NOMO-1 treated with dmso at 0.1 percent for 144 hours (cell line): ENCODE measurements around the gene WIPF3.

Experiments
- DNase-seq: peaks from one replicate; lab custom pipeline; 2025; ENCODE audit not compliant: unreplicated experiment; lab: John Stamatoyannopoulos, UW

WIPF3 gene

GRCh38 chr7:29809533-29810155 lies 3.3 kb downstream of the WIPF3 start:
- no peak for DNase-seq

GRCh38 chr7:29810297-29810696 lies 4.0 kb downstream of the WIPF3 start:
- no peak for DNase-seq

GRCh38 chr7:29810813-29811482 lies 4.6 kb downstream of the WIPF3 start:
- no peak for DNase-seq

GRCh38 chr7:29811586-29811985 lies 5.3 kb downstream of the WIPF3 start:
- DNase-seq = no peak

GRCh38 chr7:29812185-29812876 lies 6.0 kb downstream of the WIPF3 start:
- DNase-seq = no peak

GRCh38 chr7:29815181-29816105 lies 9.1 kb downstream of the WIPF3 start:
- no peak for DNase-seq

- DNase-seq = no peak
Measured at GRCh38 chr7:29818308-29818707, 12.0 kb downstream of the WIPF3 start.

GRCh38 chr7:29825775-29826529 lies 19.6 kb downstream of the WIPF3 start:
- no peak for DNase-seq

- no peak for DNase-seq
Measured at GRCh38 chr7:29826530-29826822, 20.2 kb downstream of the WIPF3 start.

- no peak for DNase-seq
Measured at GRCh38 chr7:29826904-29827303, 20.6 kb downstream of the WIPF3 start.

GRCh38 chr7:29831705-29832104 lies 25.4 kb downstream of the WIPF3 start:
- no peak for DNase-seq

- no peak for DNase-seq
Measured at GRCh38 chr7:29833929-29834328, 27.6 kb downstream of the WIPF3 start.

- DNase-seq = no peak
Measured at GRCh38 chr7:29835718-29836117, 29.4 kb downstream of the WIPF3 start.

- no peak for DNase-seq
Measured at GRCh38 chr7:29839302-29839701, 33.0 kb downstream of the WIPF3 start.

- no peak for DNase-seq
Measured at GRCh38 chr7:29839921-29840320, 33.6 kb downstream of the WIPF3 start.

GRCh38 chr7:29840701-29841100 lies 34.4 kb downstream of the WIPF3 start:
- DNase-seq = no peak

- no peak for DNase-seq
Measured at GRCh38 chr7:29841926-29842701, 35.8 kb downstream of the WIPF3 start.

- DNase-seq = no peak
Measured at GRCh38 chr7:29843093-29843492, 36.8 kb downstream of the WIPF3 start.

GRCh38 chr7:29843726-29844125 lies 37.4 kb downstream of the WIPF3 start:
- DNase-seq = no peak

GRCh38 chr7:29844559-29844958 lies 38.3 kb downstream of the WIPF3 start:
- DNase-seq = no peak
